T follicular helper cell (primary cell): ENCODE results near the gene FZD7.

Experiments used
- DNase-seq: peaks from one replicate; pipeline ENCODE4 v3.0.0-alpha.2; 2020; ENCODE audit warnings: low read depth

FZD7 gene

GRCh38 chr2:202067589-202067988, 33.9 kb downstream of the FZD7 start:
- no peak for DNase-seq

DNA sequence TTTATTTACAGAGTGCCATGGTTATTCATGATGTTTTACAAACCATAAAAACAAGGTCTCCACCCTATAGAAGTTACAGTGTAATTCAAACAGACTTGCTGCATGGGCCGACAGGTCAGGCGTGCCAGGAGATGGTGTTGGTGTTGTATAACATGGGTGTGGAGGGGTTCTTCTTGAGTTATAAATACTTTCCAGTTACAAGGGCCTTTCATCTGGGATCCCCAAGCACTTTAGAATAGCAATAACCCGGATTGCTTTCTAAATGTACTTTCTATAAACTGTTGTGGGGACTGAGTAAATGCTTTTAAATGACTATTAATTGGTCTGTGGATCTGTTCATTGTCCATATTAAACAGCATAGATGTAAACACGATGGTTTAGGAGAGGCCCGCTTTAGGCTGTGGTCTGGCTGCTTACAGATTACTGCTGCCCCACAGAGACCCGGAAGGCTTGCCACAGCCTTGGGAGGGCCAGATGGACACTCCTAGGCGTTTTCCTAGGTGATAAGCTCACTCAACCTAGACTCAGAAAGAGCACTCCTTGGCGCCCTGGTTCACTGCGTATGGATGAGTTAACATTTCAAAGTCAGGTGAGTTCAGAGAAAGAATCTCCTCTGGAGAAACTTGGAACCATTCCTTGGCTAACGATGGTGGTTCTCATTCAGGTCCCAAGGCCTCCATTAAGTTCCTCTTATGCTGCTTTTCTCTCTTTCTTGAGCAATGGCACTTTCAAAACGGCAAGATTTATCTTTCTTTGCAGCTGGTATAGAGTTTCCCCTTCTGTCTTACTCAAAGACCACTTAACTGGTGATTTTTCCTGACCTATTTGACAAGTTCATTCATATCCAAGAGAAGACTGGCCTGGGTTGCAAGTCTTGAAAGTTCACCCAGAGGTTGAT, 35.8 kb downstream of the FZD7 start:
- DNase-seq: no peak

GRCh38 chr2:202071107-202071506, 37.5 kb downstream of the FZD7 start:
- no peak for DNase-seq

- no peak for DNase-seq
Observed at GRCh38 chr2:202072226-202072625, 38.6 kb downstream of the FZD7 start.

DNA sequence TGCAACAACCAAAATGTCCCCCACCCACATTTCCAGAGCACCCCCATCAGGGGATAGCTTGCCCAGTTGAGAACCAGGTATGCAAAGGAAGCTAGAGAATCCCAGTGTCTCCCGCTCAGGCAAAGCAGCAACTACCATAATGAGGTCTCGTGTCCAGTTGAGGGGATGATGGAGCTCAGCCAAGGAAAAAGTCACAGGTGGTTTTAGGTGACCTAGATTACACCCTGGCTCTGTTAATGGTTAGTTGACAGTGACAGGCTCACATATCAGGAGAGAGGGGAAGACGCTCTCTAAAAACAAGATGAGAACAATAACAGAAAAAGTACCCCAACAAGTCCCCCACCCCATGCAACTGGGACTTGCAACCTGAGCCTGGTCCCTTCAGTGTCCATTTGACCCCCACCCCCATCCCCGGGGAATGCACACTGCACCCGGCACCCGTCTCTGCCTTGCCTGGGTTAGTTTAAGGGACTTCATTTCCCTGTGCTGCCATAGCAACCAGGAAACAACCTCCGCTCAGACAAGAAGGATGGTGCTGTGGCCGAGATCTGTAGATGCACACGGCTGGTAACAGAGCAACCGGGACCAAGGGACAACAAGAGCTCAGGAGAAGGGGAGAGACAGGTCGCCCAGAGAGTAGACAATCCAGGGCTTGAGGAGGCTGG, 39.2 kb downstream of the FZD7 start, which contains the start of gene KIAA2012:
TSS of gene KIAA2012 (plus strand) at position 519 of the 665 bp plus-strand sequence. CDS start 373 bp downstream, outside the sequence.
- DNase-seq: no peak

DNA sequence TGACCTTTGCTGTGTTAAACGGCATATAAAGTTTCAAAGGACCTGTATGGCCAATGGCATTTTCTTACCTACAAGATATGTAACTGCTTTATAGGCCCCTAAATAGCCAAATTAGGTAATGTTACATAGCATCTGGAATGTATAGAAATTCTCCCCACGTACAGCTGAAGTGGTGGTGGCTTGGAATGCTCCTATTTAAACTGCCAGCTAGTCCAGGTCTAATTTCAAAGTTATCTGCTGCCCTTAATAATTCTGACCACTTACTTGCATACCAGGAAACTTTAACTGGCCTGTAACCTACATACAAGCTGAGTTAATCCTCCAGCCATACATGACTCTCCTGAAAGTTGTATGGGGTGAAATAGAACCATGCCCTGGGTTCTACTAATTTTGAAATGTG, 40.7 kb downstream of the FZD7 start:
- no peak for DNase-seq

DNA sequence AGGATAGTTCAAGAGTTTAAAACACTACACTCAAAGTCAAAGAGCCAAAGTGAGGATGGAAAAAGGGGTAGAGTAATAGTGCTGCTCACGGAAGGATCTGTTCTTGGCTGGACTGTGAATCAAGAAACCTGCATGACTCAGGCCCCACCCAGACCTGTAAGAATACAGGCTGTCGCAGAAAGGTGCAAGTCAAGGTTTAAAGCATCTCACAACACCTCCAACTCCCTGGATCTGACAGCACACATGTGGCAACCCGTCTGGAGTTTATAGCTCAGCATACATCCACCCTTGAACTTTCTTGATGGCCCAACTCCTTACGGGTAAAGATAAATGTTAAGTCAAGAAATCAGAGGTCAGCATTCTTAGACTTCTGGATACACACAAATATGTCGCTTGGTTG, 45.7 kb downstream of the FZD7 start:
- no peak for DNase-seq

DNA sequence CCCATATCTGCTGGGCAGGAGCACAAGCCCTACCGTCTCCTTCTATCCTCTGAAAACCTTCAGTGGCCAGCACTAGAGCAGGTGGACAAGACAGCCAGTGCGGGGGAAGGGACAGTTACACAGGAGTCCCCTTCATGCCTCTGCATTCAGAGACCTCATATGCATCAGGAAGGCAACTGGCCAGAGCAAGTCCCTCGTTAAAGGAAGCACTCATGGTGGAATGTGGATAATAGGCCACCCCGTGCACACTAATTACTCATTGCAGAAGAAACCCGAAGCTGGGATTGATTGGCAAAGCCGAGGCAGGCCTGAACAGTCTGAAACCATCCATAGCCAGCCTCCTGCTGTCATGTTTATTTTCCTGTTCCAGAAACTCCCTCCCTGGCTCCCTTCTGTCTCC, 50.6 kb downstream of the FZD7 start:
- DNase-seq: no peak
